H54 (cell line): ENCODE data around the gene OSTN.
"Not testable (repeated sequence)": the region's sequence is repeated elsewhere in the genome, so short reads cannot be mapped to it uniquely, and the experiment has no call there.

ENCODE experiments used
- DNase-seq: peaks from one replicate; pipeline ENCODE4 v3.0.0; 2011; ENCODE audit warnings: low spot score, mixed read lengths; ENCODE audit not compliant: insufficient read length
- FAIRE-seq: peaks from 3 replicates; lab custom pipeline; 2011; peaks lifted over from hg19 to GRCh38; lab: Jason Lieb, UNC
- POLR2A ChIP-seq: IDR thresholded peaks from 2 replicates; pipeline ENCODE4 v1.6.1; 2011; ENCODE audit warnings: low read depth, mild to moderate bottlenecking, low read length

OSTN gene

GRCh38 chr3:191263365-191263764 is 64.3 kb downstream of the OSTN start:
- TF ChIP-seq POLR2A: no peak
- FAIRE-seq (peak; percentile 90), DNase-seq (no peak)

GRCh38 chr3:191263850-191264249 is 64.8 kb downstream of the OSTN start:
- no peak for FAIRE-seq
- no peak for DNase-seq
- no peak for TF ChIP-seq POLR2A

- no peak for DNase-seq
- TF ChIP-seq POLR2A: no peak
- no peak for FAIRE-seq
Observed at GRCh38 chr3:191268737-191269136, 69.7 kb downstream of the OSTN start.

GRCh38 chr3:191269289-191270085 is 70.4 kb downstream of the OSTN start:
- no peak for DNase-seq
- no peak for FAIRE-seq
- TF ChIP-seq POLR2A: no peak

- not testable (repeated sequence) for DNase-seq, FAIRE-seq
Observed at GRCh38 chr3:191275244-191275643, 76.2 kb downstream of the OSTN start.

GRCh38 chr3:191275751-191276150 is 76.7 kb downstream of the OSTN start:
- DNase-seq: no peak
- peak; percentile 43 for FAIRE-seq
- TF ChIP-seq POLR2A: no peak

GRCh38 chr3:191280111-191280510 is 81.1 kb downstream of the OSTN start:
- peak; percentile 62 for FAIRE-seq
- DNase-seq: no peak
- TF ChIP-seq POLR2A: no peak

GRCh38 chr3:191280882-191281281 is 81.8 kb downstream of the OSTN start:
- no peak for TF ChIP-seq POLR2A
- FAIRE-seq (no peak), DNase-seq (no peak)

- no peak for TF ChIP-seq POLR2A
- DNase-seq: no peak
- peak; percentile 38 for FAIRE-seq
Observed at GRCh38 chr3:191282251-191283185, 83.5 kb downstream of the OSTN start.

- peak; percentile 69 for FAIRE-seq
- DNase-seq: no peak
- TF ChIP-seq POLR2A: no peak
Observed at GRCh38 chr3:191283400-191283799, 84.4 kb downstream of the OSTN start.

GRCh38 chr3:191290311-191291025 is 91.4 kb downstream of the OSTN start:
- peak; percentile 57 for FAIRE-seq
- no peak for TF ChIP-seq POLR2A
- DNase-seq: no peak

- TF ChIP-seq POLR2A: no peak
- FAIRE-seq (peak; percentile 15), DNase-seq (no peak)
Observed at GRCh38 chr3:191292243-191293015, 93.4 kb downstream of the OSTN start.

GRCh38 chr3:191294291-191294690 is 95.2 kb downstream of the OSTN start:
- no peak for TF ChIP-seq POLR2A
- DNase-seq (no peak), FAIRE-seq (no peak)

GRCh38 chr3:191296041-191296541 is 97.0 kb downstream of the OSTN start:
- no peak for TF ChIP-seq POLR2A
- FAIRE-seq: peak; percentile 50

More at GRCh38 chr3:191296041-191296541, 97.0 kb downstream of the OSTN start:
- no peak for DNase-seq
